ENCODE results near the gene AGBL1. TPM values are rescaled to one million over a fixed set of nuclear protein-coding genes. Genes with fewer than 3 reads are reported as not detected.

Gene AGBL1
- total RNA-seq, 1 donor from 2014 or later = not detected

DNA sequence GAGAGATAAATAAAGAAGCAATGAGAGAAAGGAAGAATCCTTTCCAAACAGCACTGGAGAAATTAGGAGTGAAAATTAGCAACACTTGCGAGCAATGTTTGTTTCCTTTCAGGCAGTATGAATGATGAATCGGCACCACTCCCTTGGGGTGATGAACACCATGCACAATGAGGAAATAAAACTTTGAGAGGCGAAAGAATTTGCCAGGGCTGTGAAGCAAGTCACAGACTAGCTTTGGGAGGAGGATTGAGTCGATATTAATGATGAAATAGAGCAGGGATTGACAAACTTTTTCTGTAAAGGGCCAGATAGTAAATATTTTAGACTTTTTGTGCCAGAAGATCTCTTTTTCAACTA is 237.7 kb downstream of the AGBL1 start:
- DNase-seq (ENCODE audit: low spot score) = no peak

DNA sequence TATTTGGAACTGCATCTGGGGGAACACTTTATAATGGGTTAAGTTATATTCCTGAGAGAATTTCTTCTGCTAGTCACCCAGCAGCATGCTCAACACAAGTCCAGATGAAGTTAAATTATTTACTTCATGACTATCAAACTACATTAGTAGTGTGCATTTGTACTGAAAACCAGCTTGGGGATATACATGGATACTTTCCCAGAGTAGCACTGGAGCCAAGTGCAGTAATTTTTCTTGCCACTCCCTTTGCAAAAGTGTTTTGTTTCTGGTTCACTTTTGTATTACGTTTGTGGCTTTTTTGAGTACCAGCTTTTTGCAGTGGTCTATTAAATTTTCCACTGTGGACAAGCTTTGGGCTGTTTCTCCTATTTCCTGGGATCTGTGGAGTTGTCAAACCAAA is 243.0 kb downstream of the AGBL1 start:
- no peak for DNase-seq (ENCODE audit: low spot score)

GRCh38 chr15:86327230-86327865 is 247.7 kb downstream of the AGBL1 start:
- no peak for DNase-seq (ENCODE audit: low spot score)

DNA sequence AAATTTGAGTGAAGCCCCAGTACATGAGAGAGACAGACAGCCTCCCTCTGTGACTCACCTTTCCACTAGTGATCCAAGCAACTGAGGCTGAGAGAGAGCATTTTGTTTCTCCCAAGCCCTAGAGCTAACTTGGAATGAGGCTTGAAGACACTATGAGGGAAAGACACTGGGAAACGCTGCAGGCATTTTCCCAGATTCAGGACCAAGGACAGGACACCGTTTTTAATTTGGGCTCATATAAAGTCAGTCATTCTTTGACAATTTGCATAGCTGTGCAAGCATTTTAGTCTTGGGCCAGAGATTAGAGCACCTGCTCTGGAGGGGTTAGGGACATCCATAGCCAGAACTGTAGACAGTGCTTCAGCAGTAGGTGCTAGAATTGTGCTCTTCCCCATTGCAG is 249.0 kb downstream of the AGBL1 start:
- DNase-seq (ENCODE audit: low spot score) = no peak

- no peak for DNase-seq (ENCODE audit: low spot score)
Measured at GRCh38 chr15:86329311-86330013, 249.8 kb downstream of the AGBL1 start.

GRCh38 chr15:86333819-86334218 is 254.1 kb downstream of the AGBL1 start:
- DNase-seq (ENCODE audit: low spot score) = no peak

- DNase-seq (ENCODE audit: low spot score) = no peak
Measured at GRCh38 chr15:86336051-86336788, 256.5 kb downstream of the AGBL1 start.

DNA sequence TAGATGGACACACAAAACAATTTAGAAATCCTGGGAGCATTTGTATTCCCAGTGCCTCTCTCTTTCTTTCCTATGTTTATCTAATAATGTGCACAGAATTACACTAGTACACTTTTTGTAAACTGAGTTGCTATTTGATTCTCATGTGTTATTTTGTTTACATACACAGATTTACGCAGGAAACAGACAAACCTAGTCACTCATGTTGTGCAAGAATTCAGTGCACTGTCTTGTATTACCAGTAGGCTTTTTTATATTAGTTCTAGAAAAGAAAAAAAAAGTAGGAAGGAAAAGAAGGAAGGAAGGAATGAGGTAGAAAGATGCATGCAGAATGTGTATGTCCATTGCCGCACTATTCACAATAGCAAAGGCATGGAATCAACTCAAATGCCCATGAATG is 257.4 kb downstream of the AGBL1 start:
- no peak for DNase-seq (ENCODE audit: low spot score)

GRCh38 chr15:86347245-86347644 is 267.6 kb downstream of the AGBL1 start:
- no peak for DNase-seq (ENCODE audit: low spot score)

DNA sequence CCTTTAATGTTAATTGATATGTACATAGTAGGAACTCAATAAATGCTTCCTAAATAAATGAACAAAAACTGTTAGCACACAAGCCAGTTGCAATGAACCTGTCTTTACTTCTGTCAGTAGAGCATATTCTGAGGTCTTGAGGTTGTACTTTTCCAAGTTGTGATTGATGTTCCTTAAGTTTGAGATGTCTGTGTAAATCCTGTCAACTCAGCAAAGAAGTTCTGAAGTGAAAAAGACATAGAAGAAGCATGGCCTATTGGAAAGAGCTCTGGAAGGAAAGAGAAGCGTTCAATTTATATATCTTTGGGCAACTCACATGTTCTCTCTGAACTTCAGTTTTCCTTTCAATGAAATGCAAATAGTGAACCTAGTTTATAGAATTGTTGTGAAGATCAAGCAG is 269.9 kb downstream of the AGBL1 start:
- DNase-seq (ENCODE audit: low spot score) = no peak

- no peak for DNase-seq (ENCODE audit: low spot score)
Measured at GRCh38 chr15:86353213-86353612, 273.5 kb downstream of the AGBL1 start.

DNA sequence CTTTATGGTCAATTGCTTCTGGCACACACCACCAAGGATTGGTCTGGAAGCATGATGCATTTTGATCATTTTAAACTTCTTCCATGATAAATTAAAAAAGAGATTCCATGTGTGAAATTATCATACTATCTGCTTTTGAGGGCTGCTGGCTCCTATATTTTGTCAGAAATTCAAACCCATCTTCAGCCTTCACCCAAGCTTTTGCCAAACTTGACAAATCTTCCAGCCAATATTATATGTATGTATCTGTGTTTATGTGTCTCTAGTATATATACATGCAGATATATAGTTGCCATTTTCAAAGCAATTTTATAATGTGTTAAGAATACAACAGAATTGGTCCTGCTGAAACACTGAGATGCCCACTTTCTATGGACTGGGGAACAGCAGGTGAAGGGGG is 275.7 kb downstream of the AGBL1 start:
- DNase-seq (ENCODE audit: low spot score) = no peak

DNA sequence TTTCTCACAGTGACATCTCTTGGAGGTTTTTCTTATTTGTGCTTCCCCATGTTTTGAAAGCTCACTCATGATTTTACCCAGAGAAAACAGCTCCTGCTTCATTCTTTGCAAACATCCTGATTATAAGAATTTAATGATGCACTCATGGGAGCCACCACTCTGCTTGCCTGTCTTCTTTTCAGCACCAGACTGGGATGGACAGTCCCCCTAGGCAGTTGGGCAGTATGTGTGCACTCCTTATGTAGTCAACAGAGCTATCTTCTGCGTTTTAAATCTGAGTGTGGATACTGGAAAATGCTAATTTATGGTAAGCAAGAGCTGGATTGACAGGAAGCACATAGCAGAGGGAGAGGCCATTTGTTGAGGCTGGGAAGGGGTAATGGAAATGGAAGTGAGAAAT is 276.1 kb downstream of the AGBL1 start:
- no peak for DNase-seq (ENCODE audit: low spot score)

DNA sequence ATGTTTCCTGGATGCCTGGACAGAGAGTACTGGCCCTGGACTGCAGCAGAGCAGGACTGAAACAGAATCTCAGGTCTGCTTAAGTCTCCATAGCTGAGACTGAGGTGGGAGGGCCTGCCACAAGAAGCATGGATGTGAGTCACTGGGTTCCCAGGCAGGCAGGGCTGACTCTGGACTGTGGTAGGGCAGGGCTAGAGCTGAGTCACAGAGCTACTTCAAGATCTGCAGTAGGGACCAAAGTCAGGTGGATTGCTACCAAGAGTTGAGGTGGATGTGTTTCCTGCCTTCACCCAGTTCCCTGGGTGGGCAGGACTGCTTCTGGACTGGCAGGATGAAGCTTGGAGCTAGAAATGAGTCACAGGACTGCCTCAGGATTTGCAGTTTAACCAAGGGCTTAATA is 282.9 kb downstream of the AGBL1 start:
- DNase-seq (ENCODE audit: low spot score) = no peak

DNA sequence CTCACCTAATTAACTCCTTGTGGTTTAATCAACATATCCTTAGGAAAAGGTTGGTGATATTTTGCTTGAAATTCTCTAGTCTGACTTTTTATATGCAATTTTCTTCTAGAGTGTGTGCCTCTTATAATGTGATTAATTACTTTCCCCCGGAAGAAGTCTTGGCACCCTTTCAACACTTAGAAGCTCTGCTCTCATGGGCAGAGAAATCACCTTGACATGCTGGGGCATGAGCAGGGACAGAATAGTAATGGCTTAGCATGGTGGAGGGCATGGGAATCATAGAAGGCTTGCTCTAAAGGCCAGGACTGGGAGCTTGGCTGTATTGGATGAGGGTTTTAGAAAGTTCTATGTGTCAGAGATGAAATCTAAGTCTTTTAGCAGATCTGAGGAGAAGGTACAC is 293.5 kb downstream of the AGBL1 start:
- DNase-seq (ENCODE audit: low spot score) = no peak

DNA sequence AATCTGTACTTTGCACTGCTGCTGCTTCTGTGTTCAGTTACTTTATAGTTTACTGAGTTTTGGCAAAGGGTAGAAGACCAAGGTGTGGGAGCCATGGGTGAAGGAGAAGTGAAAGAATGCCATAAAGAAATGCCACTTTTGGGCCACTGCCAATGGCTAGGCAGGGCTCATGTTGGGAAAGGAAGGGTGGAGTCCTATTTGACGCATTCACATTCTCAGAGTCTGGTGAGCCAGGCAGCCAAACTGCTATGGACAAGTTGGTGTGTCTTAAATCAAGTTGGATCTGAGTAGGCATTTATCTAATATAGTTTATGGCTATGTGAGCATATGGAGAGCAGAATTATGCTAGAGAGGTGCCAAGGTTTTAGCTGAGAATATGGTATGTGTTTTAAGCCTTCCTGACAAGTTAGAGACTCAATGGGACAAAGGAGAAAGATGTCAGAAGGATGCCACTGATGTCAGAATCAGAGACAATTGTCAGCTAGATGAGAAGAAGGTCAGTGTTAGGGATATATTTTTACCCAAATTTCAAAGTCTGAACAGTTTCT is 296.1 kb downstream of the AGBL1 start:
- DNase-seq (ENCODE audit: low spot score) = no peak

GRCh38 chr15:86377914-86378313 is 298.2 kb downstream of the AGBL1 start:
- no peak for DNase-seq (ENCODE audit: low spot score)

GRCh38 chr15:86382341-86382740 is 302.7 kb downstream of the AGBL1 start:
- no peak for DNase-seq (ENCODE audit: low spot score)

- no peak for DNase-seq (ENCODE audit: low spot score)
Measured at GRCh38 chr15:86383611-86384010, 303.9 kb downstream of the AGBL1 start.

- no peak for DNase-seq (ENCODE audit: low spot score)
Measured at GRCh38 chr15:86384186-86384585, 304.5 kb downstream of the AGBL1 start.

GRCh38 chr15:86392296-86392695 is 312.6 kb downstream of the AGBL1 start:
- DNase-seq (ENCODE audit: low spot score) = no peak

DNA sequence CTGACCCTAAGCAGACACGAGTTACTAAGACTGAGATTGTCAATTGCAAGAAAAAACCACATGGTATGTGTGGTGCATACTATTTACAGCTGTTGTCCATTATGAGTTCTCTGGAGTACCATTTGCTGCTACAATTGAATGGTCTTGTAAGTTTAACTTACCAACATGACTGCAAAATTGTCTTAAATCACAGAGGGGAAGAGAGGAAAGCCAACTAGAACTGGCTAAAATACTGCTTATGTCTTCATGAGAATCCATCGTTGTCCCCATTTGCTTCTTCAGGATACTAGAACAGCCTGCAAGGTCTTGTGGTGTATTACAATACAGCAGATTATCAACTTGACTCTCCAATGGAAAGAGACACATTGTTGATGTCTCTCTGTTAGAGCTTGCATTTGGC is 313.2 kb downstream of the AGBL1 start:
- no peak for DNase-seq (ENCODE audit: low spot score)

DNA sequence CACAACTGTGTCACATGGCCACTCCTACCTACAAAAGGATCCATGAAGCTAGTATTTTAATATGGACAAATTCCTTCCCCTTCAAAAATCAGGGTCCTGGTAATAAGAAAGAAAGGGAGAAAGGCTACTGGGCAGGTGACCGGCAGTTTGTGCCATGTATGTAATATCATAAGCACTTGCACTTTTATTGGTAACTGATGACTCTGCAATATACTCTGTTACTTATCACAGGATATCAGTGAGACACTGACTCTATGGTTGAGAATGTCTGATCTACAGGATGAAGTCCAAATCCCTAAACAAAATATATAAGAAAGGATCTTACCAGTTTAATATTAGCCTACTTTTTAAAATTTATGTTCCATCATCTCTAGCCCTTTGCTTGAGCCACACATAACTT is 315.2 kb downstream of the AGBL1 start:
- no peak for DNase-seq (ENCODE audit: low spot score)

Data from ureter (tissue), 1 donor.